ENCODE measurements around the gene CFAP251. TPM values are rescaled to one million over a fixed set of nuclear protein-coding genes. Genes with fewer than 3 reads are reported as not detected.

The CFAP251 gene
- total and polyA plus RNA-seq, 10 of the 15 experiments (the other 5 are each of a cell fraction or from before 2014, with no cell fraction given): 0.10 to 0.97 (median 0.64) TPM

DNA sequence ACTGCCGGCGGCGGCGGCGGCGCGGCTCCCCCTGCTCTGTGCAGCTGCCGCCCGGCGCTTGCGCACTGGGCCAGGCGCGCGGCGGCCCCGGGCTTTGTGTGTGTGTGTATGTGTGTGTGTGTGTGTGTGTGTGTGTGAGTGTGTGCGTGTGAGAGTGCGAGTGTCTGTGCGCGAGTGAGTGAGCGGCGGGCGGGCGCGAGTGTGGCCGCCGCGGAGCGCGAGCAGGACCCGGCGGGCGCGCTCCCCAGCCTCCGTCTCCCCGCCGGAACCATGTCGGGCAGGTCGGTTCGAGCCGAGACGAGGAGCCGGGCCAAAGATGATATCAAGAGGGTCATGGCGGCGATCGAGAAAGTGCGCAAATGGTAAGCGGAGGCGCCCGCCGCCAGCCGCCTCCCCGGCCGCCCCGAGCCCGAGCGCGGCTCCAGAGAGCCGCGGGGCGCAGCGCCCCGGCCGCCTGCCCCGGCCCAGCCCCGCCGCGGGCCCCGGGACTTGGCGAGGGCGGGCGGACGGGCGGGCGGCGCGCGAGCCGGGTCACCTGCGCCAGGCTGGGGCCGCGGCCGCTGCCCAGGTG, 103.5 kb downstream of the CFAP251 start, which contains the start of gene BCL7A (continued):
- TF ChIP-seq SMAD1 (IDR thresholded peaks at IDR 0.05; ENCODE audit: low read depth, partially characterized antibody) (no peak), STAT1 (conservative IDR thresholded peaks at IDR 0.05) (no peak), ZNF207 (IDR thresholded peaks at IDR 0.05; ENCODE audit: borderline replicate concordance) (no peak), CBX3 (IDR thresholded peaks at IDR 0.05; ENCODE audit: borderline replicate concordance, low read depth) (no peak), TARDBP (IDR thresholded peaks at IDR 0.05; ENCODE audit: borderline replicate concordance) (no peak), KLF5 (IDR thresholded peaks at IDR 0.05; ENCODE audit: partially characterized antibody) (no peak), CHD4 (IDR thresholded peaks at IDR 0.05) (no peak), ZNF592 (IDR thresholded peaks at IDR 0.05) (no peak), MEF2B (IDR thresholded peaks at IDR 0.05; ENCODE audit: partially characterized antibody, poor library complexity, severe bottlenecking) (no peak), ZNF217 (IDR thresholded peaks at IDR 0.05) (no peak), BHLHE40 (IDR thresholded peaks at IDR 0.05; ENCODE audit: borderline replicate concordance in 1 of 2, low read depth in 2 of 2, low read length in 1 of 2) (peak in 1 of 2 experiments; percentile 45; a peak in 1 of 4 replicates), YY1 (IDR thresholded peaks at IDR 0.05; ENCODE audit: low read depth, low read length) (peak; percentile 29; the same call in 1 of the 2 replicates), CREM (IDR thresholded peaks at IDR 0.05; ENCODE audit: low read depth) (no peak), LARP7 (IDR thresholded peaks at IDR 0.05) (0 out of 2 replicates have a peak, but pooled peaks have one; percentile 26), JUNB (IDR thresholded peaks at IDR 0.05) (no peak), BCL11A (IDR thresholded peaks at IDR 0.05; ENCODE audit: low read depth, low read length) (no peak), PAX5 (IDR thresholded peaks at IDR 0.05; ENCODE audit: borderline replicate concordance, low read depth, low read length) (no peak)
- TF ChIP-seq, protein P1, sequence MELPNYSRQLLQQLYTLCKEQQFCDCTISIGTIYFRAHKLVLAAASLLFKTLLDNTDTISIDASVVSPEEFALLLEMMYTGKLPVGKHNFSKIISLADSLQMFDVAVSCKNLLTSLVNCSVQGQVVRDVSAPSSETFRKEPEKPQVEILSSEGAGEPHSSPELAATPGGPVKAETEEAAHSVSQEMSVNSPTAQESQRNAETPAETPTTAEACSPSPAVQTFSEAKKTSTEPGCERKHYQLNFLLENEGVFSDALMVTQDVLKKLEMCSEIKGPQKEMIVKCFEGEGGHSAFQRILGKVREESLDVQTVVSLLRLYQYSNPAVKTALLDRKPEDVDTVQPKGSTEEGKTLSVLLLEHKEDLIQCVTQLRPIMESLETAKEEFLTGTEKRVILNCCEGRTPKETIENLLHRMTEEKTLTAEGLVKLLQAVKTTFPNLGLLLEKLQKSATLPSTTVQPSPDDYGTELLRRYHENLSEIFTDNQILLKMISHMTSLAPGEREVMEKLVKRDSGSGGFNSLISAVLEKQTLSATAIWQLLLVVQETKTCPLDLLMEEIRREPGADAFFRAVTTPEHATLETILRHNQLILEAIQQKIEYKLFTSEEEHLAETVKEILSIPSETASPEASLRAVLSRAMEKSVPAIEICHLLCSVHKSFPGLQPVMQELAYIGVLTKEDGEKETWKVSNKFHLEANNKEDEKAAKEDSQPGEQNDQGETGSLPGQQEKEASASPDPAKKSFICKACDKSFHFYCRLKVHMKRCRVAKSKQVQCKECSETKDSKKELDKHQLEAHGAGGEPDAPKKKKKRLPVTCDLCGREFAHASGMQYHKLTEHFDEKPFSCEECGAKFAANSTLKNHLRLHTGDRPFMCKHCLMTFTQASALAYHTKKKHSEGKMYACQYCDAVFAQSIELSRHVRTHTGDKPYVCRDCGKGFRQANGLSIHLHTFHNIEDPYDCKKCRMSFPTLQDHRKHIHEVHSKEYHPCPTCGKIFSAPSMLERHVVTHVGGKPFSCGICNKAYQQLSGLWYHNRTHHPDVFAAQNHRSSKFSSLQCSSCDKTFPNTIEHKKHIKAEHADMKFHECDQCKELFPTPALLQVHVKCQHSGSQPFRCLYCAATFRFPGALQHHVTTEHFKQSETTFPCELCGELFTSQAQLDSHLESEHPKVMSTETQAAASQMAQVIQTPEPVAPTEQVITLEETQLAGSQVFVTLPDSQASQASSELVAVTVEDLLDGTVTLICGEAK (IDR thresholded peaks at IDR 0.05; ENCODE audit: borderline replicate concordance): no peak
- TF ChIP-seq, protein P2, sequence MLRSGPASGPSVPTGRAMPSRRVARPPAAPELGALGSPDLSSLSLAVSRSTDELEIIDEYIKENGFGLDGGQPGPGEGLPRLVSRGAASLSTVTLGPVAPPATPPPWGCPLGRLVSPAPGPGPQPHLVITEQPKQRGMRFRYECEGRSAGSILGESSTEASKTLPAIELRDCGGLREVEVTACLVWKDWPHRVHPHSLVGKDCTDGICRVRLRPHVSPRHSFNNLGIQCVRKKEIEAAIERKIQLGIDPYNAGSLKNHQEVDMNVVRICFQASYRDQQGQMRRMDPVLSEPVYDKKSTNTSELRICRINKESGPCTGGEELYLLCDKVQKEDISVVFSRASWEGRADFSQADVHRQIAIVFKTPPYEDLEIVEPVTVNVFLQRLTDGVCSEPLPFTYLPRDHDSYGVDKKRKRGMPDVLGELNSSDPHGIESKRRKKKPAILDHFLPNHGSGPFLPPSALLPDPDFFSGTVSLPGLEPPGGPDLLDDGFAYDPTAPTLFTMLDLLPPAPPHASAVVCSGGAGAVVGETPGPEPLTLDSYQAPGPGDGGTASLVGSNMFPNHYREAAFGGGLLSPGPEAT (IDR thresholded peaks at IDR 0.05; ENCODE audit: low read depth): no peak
- TF ChIP-seq, protein P3, sequence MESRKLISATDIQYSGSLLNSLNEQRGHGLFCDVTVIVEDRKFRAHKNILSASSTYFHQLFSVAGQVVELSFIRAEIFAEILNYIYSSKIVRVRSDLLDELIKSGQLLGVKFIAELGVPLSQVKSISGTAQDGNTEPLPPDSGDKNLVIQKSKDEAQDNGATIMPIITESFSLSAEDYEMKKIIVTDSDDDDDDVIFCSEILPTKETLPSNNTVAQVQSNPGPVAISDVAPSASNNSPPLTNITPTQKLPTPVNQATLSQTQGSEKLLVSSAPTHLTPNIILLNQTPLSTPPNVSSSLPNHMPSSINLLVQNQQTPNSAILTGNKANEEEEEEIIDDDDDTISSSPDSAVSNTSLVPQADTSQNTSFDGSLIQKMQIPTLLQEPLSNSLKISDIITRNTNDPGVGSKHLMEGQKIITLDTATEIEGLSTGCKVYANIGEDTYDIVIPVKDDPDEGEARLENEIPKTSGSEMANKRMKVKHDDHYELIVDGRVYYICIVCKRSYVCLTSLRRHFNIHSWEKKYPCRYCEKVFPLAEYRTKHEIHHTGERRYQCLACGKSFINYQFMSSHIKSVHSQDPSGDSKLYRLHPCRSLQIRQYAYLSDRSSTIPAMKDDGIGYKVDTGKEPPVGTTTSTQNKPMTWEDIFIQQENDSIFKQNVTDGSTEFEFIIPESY (IDR thresholded peaks at IDR 0.05): no peak

Data from GM12878 (cell line).